H1 (cell line): ENCODE data around the gene NPFF. TPM values are rescaled to one million over a fixed set of nuclear protein-coding genes. Genes with fewer than 3 reads are reported as not detected.

Experiments
- CTCF ChIA-PET: fragments of 300-600 bp; sonication (Branson Sonifier 250); formaldehyde crosslinking; loops from one replicate; lab custom pipeline; 2021; ENCODE audit not compliant: partially characterized antibody; lab: Charles Lee
- POLR2A ChIA-PET: fragments of 300-600 bp; sonication (Branson Sonifier 250); formaldehyde crosslinking; loops from one replicate; lab custom pipeline; 2021; ENCODE audit warnings: inconsistent platforms; ENCODE audit not compliant: partially characterized antibody; lab: Charles Lee
- DNase-seq, 2 experiments: peaks; one replicate each; pipeline versions ENCODE4 v3.0.0 to v3.0.0-alpha.2; 2010 to 2022; ENCODE audit warnings: low spot score in 2 of 2, low read depth in 1 of 2, mixed read lengths in 1 of 2
- FAIRE-seq: peaks from 2 replicates; lab custom pipeline; 2011; peaks lifted over from hg19 to GRCh38; lab: Jason Lieb, UNC
- H2AFZ ChIP-seq: 2 replicates; pipeline ENCODE4 v1.8.1; 2012; ENCODE audit warnings: low read length, inconsistent platforms
- H2AK5ac ChIP-seq: 2 replicates; pipeline ENCODE4 v1.6.1; 2013; ENCODE audit warnings: low read depth, low read length
- H2BK120ac ChIP-seq: replicated peaks from 2 replicates; pipeline ENCODE3; 2013; ENCODE audit warnings: low read depth, low read length, inconsistent platforms
- H2BK12ac ChIP-seq: 2 replicates; pipeline ENCODE4 v1.6.1; 2013; ENCODE audit warnings: low read depth, low read length
- H2BK15ac ChIP-seq: 2 replicates; pipeline ENCODE4 v1.6.1; 2013; ENCODE audit warnings: low read length
- H2BK20ac ChIP-seq: 2 replicates; pipeline ENCODE4 v1.6.1; 2013; ENCODE audit warnings: low read length
- H2BK5ac ChIP-seq: 2 replicates; pipeline ENCODE4 v1.6.1; 2013; ENCODE audit warnings: low read depth, low read length
- H3K14ac ChIP-seq: 2 replicates; pipeline ENCODE4 v1.6.1; 2013; ENCODE audit warnings: inconsistent platforms; ENCODE audit not compliant: insufficient read length
- H3K18ac ChIP-seq: 2 replicates; pipeline ENCODE4 v1.6.1; 2013; ENCODE audit warnings: low read length; ENCODE audit errors: extremely low read depth
- H3K23ac ChIP-seq: 2 replicates; pipeline ENCODE4 v1.6.1; 2013; ENCODE audit warnings: inconsistent platforms; ENCODE audit not compliant: insufficient read length
- H3K23me2 ChIP-seq: 2 replicates; pipeline ENCODE4 v1.6.1; 2013; ENCODE audit warnings: low read depth, low read length
- H3K27ac ChIP-seq: 2 replicates; pipeline ENCODE4 v1.6.1; 2011; ENCODE audit warnings: low read depth, low read length, inconsistent platforms
- H3K27me3 ChIP-seq, 4 experiments: replicated peaks in 1 of 4; 1 replicate in 1 of 4; 2 replicates in 3 of 4; pipeline versions ENCODE4 v1.6.1 to v1.8.1; 2011 to 2013; ENCODE audit warnings: low read length in 3 of 4, mild to moderate bottlenecking in 3 of 4, inconsistent platforms in 2 of 4, mixed read lengths in 2 of 4, moderate library complexity in 1 of 4; ENCODE audit not compliant: control insufficient read depth in 3 of 4, insufficient read depth in 3 of 4; ENCODE audit errors: extremely low read depth in 1 of 4
- H3K36me3 ChIP-seq, 4 experiments: 2 replicates each; pipeline versions ENCODE4 v1.6.1 to v1.8.1; 2011 to 2013; ENCODE audit warnings: mild to moderate bottlenecking in 4 of 4, low read length in 3 of 4, moderate library complexity in 2 of 4, control low read depth in 1 of 4, inconsistent platforms in 1 of 4; ENCODE audit not compliant: insufficient read depth in 4 of 4, control insufficient read depth in 2 of 4
- H3K4ac ChIP-seq: replicated peaks from 2 replicates; pipeline ENCODE3; 2013; ENCODE audit warnings: low read length, low read depth, mixed read lengths, inconsistent platforms; ENCODE audit not compliant: insufficient read length
- H3K4me1 ChIP-seq, 4 experiments: replicated peaks in 1 of 4; 1 replicate in 1 of 4; 2 replicates in 3 of 4; pipeline versions ENCODE4 v1.6.1 to v1.8.1; 2011 to 2013; ENCODE audit warnings: low read length in 3 of 4, inconsistent platforms in 2 of 4, mixed read lengths in 1 of 4; ENCODE audit not compliant: insufficient read depth in 4 of 4, control insufficient read depth in 3 of 4
- H3K4me2 ChIP-seq, 2 experiments: 2 replicates each; pipeline versions ENCODE4 v1.6.1 to v1.8.1; 2011 to 2013; ENCODE audit warnings: low read depth in 2 of 2, low read length in 2 of 2, control low read depth in 1 of 2, inconsistent platforms in 1 of 2, mild to moderate bottlenecking in 1 of 2; ENCODE audit not compliant: insufficient read depth in 1 of 2
- H3K4me3 ChIP-seq, 4 experiments: fragments of 200-600, 300-600 bp in 1 of 4; sonication (generic), shearing (Covaris generic), sonication (Bioruptor Twin) in 1 of 4; 2 replicates each; pipeline versions ENCODE4 v1.5.1 to v1.8.1; 2011 to 2016; ENCODE audit warnings: low read length in 4 of 4, low read depth in 3 of 4, control low read depth in 2 of 4, inconsistent platforms in 2 of 4, mild to moderate bottlenecking in 2 of 4, mixed read lengths in 1 of 4, moderate library complexity in 1 of 4; ENCODE audit not compliant: insufficient read depth in 2 of 4; ENCODE audit errors: extremely low read depth in 1 of 4
- H3K56ac ChIP-seq: replicated peaks from 2 replicates; pipeline ENCODE3; 2013; ENCODE audit warnings: low read depth, mild to moderate bottlenecking, mixed read lengths, low read length, inconsistent platforms; ENCODE audit not compliant: insufficient read length
- H3K79me1 ChIP-seq: 2 replicates; pipeline ENCODE4 v1.6.1; 2013; ENCODE audit warnings: low read depth, low read length, control low read depth
- H3K79me2 ChIP-seq, 2 experiments: 2 replicates each; pipeline versions ENCODE4 v1.6.1 to v1.8.1; 2012 to 2013; ENCODE audit warnings: low read length in 2 of 2, mild to moderate bottlenecking in 2 of 2, inconsistent platforms in 1 of 2; ENCODE audit not compliant: insufficient read depth in 2 of 2, control insufficient read depth in 1 of 2
- H3K9ac ChIP-seq, 4 experiments: replicated peaks in 1 of 4; 1 replicate in 1 of 4; 2 replicates in 3 of 4; pipeline versions ENCODE4 v1.6.1 to v1.8.1; 2011 to 2013; ENCODE audit warnings: low read depth in 3 of 4, low read length in 3 of 4, control low read depth in 2 of 4, mild to moderate bottlenecking in 2 of 4, moderate library complexity in 2 of 4, inconsistent platforms in 1 of 4; ENCODE audit errors: extremely low read depth in 1 of 4
- H3K9me3 ChIP-seq, 2 experiments: 2 replicates each; pipeline versions ENCODE4 v1.6.1 to v1.8.1; 2012 to 2013; ENCODE audit warnings: mild to moderate bottlenecking in 2 of 2, moderate library complexity in 2 of 2, control low read depth in 1 of 2, inconsistent platforms in 1 of 2, low read depth in 1 of 2, low read length in 1 of 2, mixed read lengths in 1 of 2; ENCODE audit not compliant: insufficient read depth in 2 of 2
- H4K20me1 ChIP-seq, 2 experiments: replicated peaks in 1 of 2; 2 replicates each; pipeline versions ENCODE3 to v1.8.1; 2011 to 2013; ENCODE audit warnings: inconsistent platforms in 2 of 2, low read length in 2 of 2, mild to moderate bottlenecking in 1 of 2; ENCODE audit not compliant: insufficient read depth in 2 of 2, control insufficient read depth in 1 of 2
- H4K5ac ChIP-seq: 2 replicates; pipeline ENCODE4 v1.6.1; 2013; ENCODE audit warnings: low read length, low read depth, mixed read lengths, inconsistent platforms; ENCODE audit not compliant: insufficient read length
- H4K8ac ChIP-seq: 2 replicates; pipeline ENCODE4 v1.8.0; 2013; ENCODE audit warnings: mild to moderate bottlenecking, moderate library complexity, low read length, inconsistent platforms; ENCODE audit not compliant: insufficient read depth; ENCODE audit errors: extremely low read depth
- H4K91ac ChIP-seq: replicated peaks from 2 replicates; pipeline ENCODE3; 2013; ENCODE audit warnings: low read length, mixed read lengths, inconsistent platforms; ENCODE audit not compliant: insufficient read length
- ASH2L ChIP-seq: fragments of 200-600, 300-600 bp; sonication (generic); IDR thresholded peaks from one replicate; pipeline ENCODE4 v1.7.1; 2017; ENCODE audit warnings: low read length
- ATF2 ChIP-seq: IDR thresholded peaks from 2 replicates; pipeline ENCODE4 v1.6.1; 2012; ENCODE audit warnings: low read length, inconsistent platforms
- BRCA1 ChIP-seq: IDR thresholded peaks from 2 replicates; pipeline ENCODE4 v1.6.1; 2012; ENCODE audit warnings: low read depth, low read length, improper control_type of control experiment
- EGR1 ChIP-seq: IDR thresholded peaks from 2 replicates; pipeline ENCODE4 v1.6.1; 2011; ENCODE audit warnings: low read depth, low read length, borderline replicate concordance
- EZH2 ChIP-seq: fragments of 200-600 bp; sonication (generic); IDR thresholded peaks from 2 replicates; pipeline ENCODE4 v1.7.1; 2012; ENCODE audit warnings: low read depth, mild to moderate bottlenecking, moderate library complexity, low read length, inconsistent platforms; ENCODE audit not compliant: severe bottlenecking
- RFX5 ChIP-seq: IDR thresholded peaks from 2 replicates; pipeline ENCODE4 v1.6.1; 2011; ENCODE audit warnings: low read depth, low read length, improper control_type of control experiment, borderline replicate concordance
- SRF ChIP-seq: IDR thresholded peaks from 2 replicates; pipeline ENCODE4 v1.6.1; 2011; ENCODE audit warnings: mild to moderate bottlenecking, low read depth, low read length, moderate library complexity
- TAF1 ChIP-seq: IDR thresholded peaks from 2 replicates; pipeline ENCODE4 v1.6.1; 2011; ENCODE audit warnings: mild to moderate bottlenecking, low read depth, low read length
- TEAD4 ChIP-seq: IDR thresholded peaks from 2 replicates; pipeline ENCODE4 v1.6.1; 2012; ENCODE audit warnings: low read depth, low read length, inconsistent platforms, mixed read lengths
- WGBS, 2 experiments: shearing (Covaris generic) in 1 of 2; methylation state at CpG; one replicate each; pipeline versions ENCODE4 v1.1.6 to v1.1.7; 2013 to 2015; ENCODE audit warnings: low lambda C conversion rate in 2 of 2, mixed read lengths in 2 of 2, inconsistent platforms in 1 of 2, low coverage in 1 of 2, missing lambda C conversion rate in 1 of 2; ENCODE audit not compliant: insufficient replicate concordance in 2 of 2, insufficient coverage in 1 of 2, insufficient read length in 1 of 2; ENCODE audit errors: extremely low coverage in 1 of 2, missing lambda C conversion rate in 1 of 2; 5-methylcytosine and 5-hydroxymethylcytosine counted together
- polyA plus RNA-seq, 7 experiments: library from polyadenylated mRNA; depleted of rRNA in 3 of 7; stranded (reverse) in 5 of 7; unstranded in 2 of 7; fragments of >200 nt in 5 of 7; fragments of 200-250 nt in 2 of 7; gene quantifications; 1 replicate in 5 of 7; 2 replicates in 1 of 7; 4 replicates in 1 of 7; pipeline versions ENCODE4 v1.2.1 to v1.2.3, GENCODE V29; 2011 to 2013; ENCODE audit warnings: missing spikeins in 2 of 7, mixed read lengths in 2 of 7
- total RNA-seq: library from RNA; stranded (reverse); fragmentation: NEBNext Ultra II Directional; extraction: Animal tissue kit (Norgen Biotek cat#: 25700); gene quantifications from 2 replicates; pipeline ENCODE4 v1.2.1, GENCODE V29; 2021
- TF ChIP-seq, protein P1 (sequence below): IDR thresholded peaks from 2 replicates; pipeline ENCODE4 v1.6.1; 2012; ENCODE audit warnings: inconsistent platforms

NPFF gene
- total and polyA plus RNA-seq, 2 of the 8 experiments (the other 6 are each of a cell fraction or from before 2014, with no cell fraction given), result not detected

- Histone ChIP-seq H2BK15ac (no peak overlapping the region), H2AFZ (no peak overlapping the region), H2BK20ac (no peak overlapping the region), H3K18ac (no peak overlapping the region), H4K91ac (no peak overlapping the region), H2AK5ac (no peak overlapping the region), H3K79me2 (peaks cover 0 to 12% of the 10 kb centered on the region in 2 experiments; a peak in 2 of 4 replicates), H2BK120ac (no peak overlapping the region), H3K23ac (no peak overlapping the region)
- DNase-seq, result no peak
- ChIA-PET CTCF (interaction anchor here (0.6 to 3.9 kb wide), 6 partner anchors 12 to 184 kb away, joined by 3 to 10 read pairs (median 4); partner anchors contain the start of gene AAAS), POLR2A (interaction anchor here (2.0 to 67.0 kb wide), 2 partner anchors 10 to 38 kb away, joined by 10 to 3397 read pairs; partner anchors contain the start of genes PCBP2 and PRR13)
- TF ChIP-seq RFX5 (no peak), TAF1 (no peak), EGR1 (no peak), BRCA1 (no peak), EZH2 (no peak), SRF (no peak), ASH2L (no peak), ATF2 (no peak), TEAD4 (no peak)
- TF ChIP-seq, protein P1, sequence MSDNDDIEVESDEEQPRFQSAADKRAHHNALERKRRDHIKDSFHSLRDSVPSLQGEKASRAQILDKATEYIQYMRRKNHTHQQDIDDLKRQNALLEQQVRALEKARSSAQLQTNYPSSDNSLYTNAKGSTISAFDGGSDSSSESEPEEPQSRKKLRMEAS, result no peak
- TF ChIP-seq, all 59 proteins: peak for 0
- H3K27ac ChIP-seq, result no peak overlapping the region
- H3K36me3 ChIP-seq, result peaks cover 9 to 23% (median 14%) of the 10 kb centered on the region in 4 experiments; a peak in 7 of 8 replicates
- FAIRE-seq, result no peak
- H4K5ac ChIP-seq, result no peak overlapping the region
- no peak overlapping the region for H3K56ac ChIP-seq
- WGBS, 2 experiments, result 92% methylated on average over 17 of the region's 19 CpGs; no CpG with 5 or more reads in 1 of the 2 experiments
- no peak overlapping the region for H2BK12ac ChIP-seq
- H3K27me3 ChIP-seq, result no peaks in the 10 kb centered on the region
- H3K79me1 ChIP-seq, result peaks cover 8% of the 10 kb centered on the region
- H3K4me3 ChIP-seq, result no peak overlapping the region
- H3K4me2 ChIP-seq, result no peak overlapping the region
- H3K9me3 ChIP-seq, result no peaks in the 10 kb centered on the region
- peaks cover 0 to 9% (median 7%) of the 10 kb centered on the region in 4 experiments; a peak in 6 of 7 replicates for H3K4me1 ChIP-seq
- H3K9ac ChIP-seq, result no peak overlapping the region
- peaks cover 0 to 4% of the 10 kb centered on the region in 2 experiments for H4K20me1 ChIP-seq
- no peak overlapping the region for H4K8ac ChIP-seq
- H2BK5ac ChIP-seq, result no peak overlapping the region
- peaks cover 5% of the 10 kb centered on the region for H3K23me2 ChIP-seq
- no peak overlapping the region for H3K14ac ChIP-seq
- no peak overlapping the region for H3K4ac ChIP-seq
Measured at GRCh38 chr12:53505555-53506449, 1.5 kb downstream of the NPFF start.
